A549 (cell line): ENCODE measurements around the gene CREBZF.

Experiments
- CTCF ChIP-seq: fragments of >200 bp; sonication (Bioruptor Twin); formaldehyde crosslinking; IDR thresholded peaks from 3 replicates; pipeline ENCODE4 v1.5.1; 2016
- POLR2A ChIP-seq: IDR thresholded peaks from 2 replicates; pipeline ENCODE4 v1.6.1; 2012; ENCODE audit warnings: mild to moderate bottlenecking, low read length
- REST ChIP-seq: fragments of 200-600 bp; sonication (generic); IDR thresholded peaks from 2 replicates; pipeline ENCODE4 v1.6.1; 2016; ENCODE audit warnings: antibody characterized with exemption, mild to moderate bottlenecking, moderate library complexity
- ZNF302 ChIP-seq: fragments of 250-450 bp; sonication (Bioruptor Pico); IDR thresholded peaks from 2 replicates; pipeline ENCODE4 v1.9.0; 2021; ENCODE audit warnings: inconsistent platforms, mild to moderate bottlenecking, moderate library complexity

GRCh38 chr11:85673393-85673792 is 8.5 kb upstream of the CREBZF start:
- TF ChIP-seq REST (no peak), POLR2A (no peak), CTCF (no peak), ZNF302 (no peak)
